ENCODE measurements around the gene PGRMC1.

Gene PGRMC1

GRCh38 chrX:119267115-119267514 is 31.0 kb downstream of the PGRMC1 start (continued):
- TF ChIP-seq ZBTB11 (tag by site-specific recombination; conservative IDR thresholded peaks at IDR 0.05; ENCODE audit: low read depth), result peak; percentile 73
- TF ChIP-seq ZNF433 (tag by site-specific recombination; IDR thresholded peaks at IDR 0.05; ENCODE audit: low read depth), result peak; percentile 58; the same call in 1 of the 2 replicates
- TF ChIP-seq ZNF266 (tag by site-specific recombination; IDR thresholded peaks at IDR 0.05; ENCODE audit: low read depth), result 0 out of 2 replicates have a peak, but pooled peaks have one; percentile 26
- TF ChIP-seq ZNF202 (tag by site-specific recombination; IDR thresholded peaks at IDR 0.05; ENCODE audit: borderline replicate concordance), result peak; percentile 68; the same call in 1 of the 2 replicates
- peak; percentile 74; the same call in 1 of the 2 replicates for TF ChIP-seq ZNF140 (tag by site-specific recombination; IDR thresholded peaks at IDR 0.05)
- TF ChIP-seq ZNF558 (tag by site-specific recombination; IDR thresholded peaks at IDR 0.05), result 0 out of 2 replicates have a peak, but pooled peaks have one; percentile 31

GRCh38 chrX:119272882-119273419 is 36.9 kb downstream of the PGRMC1 start:
- TF ChIP-seq RBAK (tag by site-specific recombination; IDR thresholded peaks at IDR 0.05) (no peak), ELK4 (IDR thresholded peaks at IDR 0.05; ENCODE audit: borderline replicate concordance, low read depth, low read length) (no peak), ZNF341 (tag by site-specific recombination; IDR thresholded peaks at IDR 0.05; ENCODE audit: low read depth) (no peak), ZBTB20 (tag by site-specific recombination; IDR thresholded peaks at IDR 0.05) (no peak), MEIS1 (CRISPR knock-in tag; IDR thresholded peaks at IDR 0.05; ENCODE audit: borderline replicate concordance) (no peak), ZNF280D (tag by site-specific recombination; IDR thresholded peaks at IDR 0.05) (no peak), YY1 (tag by site-specific recombination; IDR thresholded peaks at IDR 0.05) (no peak), PRDM4 (tag by site-specific recombination; IDR thresholded peaks at IDR 0.05) (no peak), ZNF19 (tag by site-specific recombination; IDR thresholded peaks at IDR 0.05; ENCODE audit: low read depth) (no peak), ZNF544 (tag by site-specific recombination; IDR thresholded peaks at IDR 0.05) (no peak), GLI2 (tag by site-specific recombination; IDR thresholded peaks at IDR 0.05; ENCODE audit: borderline replicate concordance, low read depth) (no peak), ZNF785 (tag by site-specific recombination; IDR thresholded peaks at IDR 0.05) (no peak), PRDM10 (tag by site-specific recombination; IDR thresholded peaks at IDR 0.05) (no peak), ZNF776 (tag by site-specific recombination; IDR thresholded peaks at IDR 0.05; ENCODE audit: borderline replicate concordance) (no peak), ZFP41 (tag by site-specific recombination; IDR thresholded peaks at IDR 0.05; ENCODE audit: borderline replicate concordance) (no peak), ZEB2 (tag by site-specific recombination; IDR thresholded peaks at IDR 0.05) (no peak)
- Histone ChIP-seq H3K36me3 (ENCODE audit: control insufficient read depth in 2 of 2, insufficient read depth in 1 of 2, low read length in 2 of 2) (no peaks in the 10 kb centered on the region), H3K9me3 (ENCODE audit: control insufficient read depth, insufficient read depth, low read depth, low read length) (no peaks in the 10 kb centered on the region), H3K27ac (ENCODE audit: extremely low read depth, low read depth, low read length) (no peak overlapping the region), H3K4me1 (ENCODE audit: control insufficient read depth, insufficient read depth, low read length) (no peaks in the 10 kb centered on the region), H3K4me3 (ENCODE audit: low read depth, low read length) (no peak overlapping the region)
- POLR2A ChIA-PET, result no interaction called here
- CTCF ChIA-PET, result no interaction called here
